Measurements from ENCODE around the gene SELENOS. TPM values are rescaled to one million over a fixed set of nuclear protein-coding genes. Genes with fewer than 3 reads are reported as not detected.

SELENOS gene
- total RNA-seq, 1 donor from 2014 or later: 42.1 TPM

DNA sequence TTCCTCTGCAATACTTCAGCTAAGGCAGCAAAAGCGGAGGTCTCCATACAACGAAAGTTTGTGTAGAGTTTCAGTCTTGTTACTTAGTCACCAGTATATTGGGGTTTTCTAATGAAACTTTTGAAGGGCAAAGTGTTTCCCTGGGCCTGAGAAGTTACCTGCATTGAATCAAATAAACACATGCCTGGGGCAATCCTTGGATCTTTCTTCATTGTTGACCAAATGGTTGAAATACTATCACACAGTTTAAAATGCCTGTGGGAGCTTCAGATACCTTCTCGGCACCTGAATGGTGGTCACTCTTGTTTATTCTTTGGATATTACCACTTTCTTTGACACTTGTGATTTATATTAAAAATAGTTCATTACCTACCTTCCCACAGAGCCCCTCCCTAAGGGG, 24.4 kb downstream of the SELENOS start:
- no peaks in the 10 kb centered on the region for H3K9me3 Mint-ChIP-seq
- peaks cover 10% of the 10 kb centered on the region for H3K27me3 Mint-ChIP-seq (ENCODE audit: low read depth)
- DNase-seq (ENCODE audit: low read depth, low spot score): no peak
- no peak overlapping the region for H3K27ac Mint-ChIP-seq (ENCODE audit: unreplicated experiment)
- TF ChIP-seq, protein P1, sequence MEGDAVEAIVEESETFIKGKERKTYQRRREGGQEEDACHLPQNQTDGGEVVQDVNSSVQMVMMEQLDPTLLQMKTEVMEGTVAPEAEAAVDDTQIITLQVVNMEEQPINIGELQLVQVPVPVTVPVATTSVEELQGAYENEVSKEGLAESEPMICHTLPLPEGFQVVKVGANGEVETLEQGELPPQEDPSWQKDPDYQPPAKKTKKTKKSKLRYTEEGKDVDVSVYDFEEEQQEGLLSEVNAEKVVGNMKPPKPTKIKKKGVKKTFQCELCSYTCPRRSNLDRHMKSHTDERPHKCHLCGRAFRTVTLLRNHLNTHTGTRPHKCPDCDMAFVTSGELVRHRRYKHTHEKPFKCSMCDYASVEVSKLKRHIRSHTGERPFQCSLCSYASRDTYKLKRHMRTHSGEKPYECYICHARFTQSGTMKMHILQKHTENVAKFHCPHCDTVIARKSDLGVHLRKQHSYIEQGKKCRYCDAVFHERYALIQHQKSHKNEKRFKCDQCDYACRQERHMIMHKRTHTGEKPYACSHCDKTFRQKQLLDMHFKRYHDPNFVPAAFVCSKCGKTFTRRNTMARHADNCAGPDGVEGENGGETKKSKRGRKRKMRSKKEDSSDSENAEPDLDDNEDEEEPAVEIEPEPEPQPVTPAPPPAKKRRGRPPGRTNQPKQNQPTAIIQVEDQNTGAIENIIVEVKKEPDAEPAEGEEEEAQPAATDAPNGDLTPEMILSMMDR (conservative IDR thresholded peaks at IDR 0.05): no peak
- H3K4me3 Mint-ChIP-seq: peak overlapping the region; percentile 95
- H3K36me3 Mint-ChIP-seq (ENCODE audit: low read depth): no peaks in the 10 kb centered on the region
- H3K4me1 Mint-ChIP-seq: peaks cover 54% of the 10 kb centered on the region

DNA sequence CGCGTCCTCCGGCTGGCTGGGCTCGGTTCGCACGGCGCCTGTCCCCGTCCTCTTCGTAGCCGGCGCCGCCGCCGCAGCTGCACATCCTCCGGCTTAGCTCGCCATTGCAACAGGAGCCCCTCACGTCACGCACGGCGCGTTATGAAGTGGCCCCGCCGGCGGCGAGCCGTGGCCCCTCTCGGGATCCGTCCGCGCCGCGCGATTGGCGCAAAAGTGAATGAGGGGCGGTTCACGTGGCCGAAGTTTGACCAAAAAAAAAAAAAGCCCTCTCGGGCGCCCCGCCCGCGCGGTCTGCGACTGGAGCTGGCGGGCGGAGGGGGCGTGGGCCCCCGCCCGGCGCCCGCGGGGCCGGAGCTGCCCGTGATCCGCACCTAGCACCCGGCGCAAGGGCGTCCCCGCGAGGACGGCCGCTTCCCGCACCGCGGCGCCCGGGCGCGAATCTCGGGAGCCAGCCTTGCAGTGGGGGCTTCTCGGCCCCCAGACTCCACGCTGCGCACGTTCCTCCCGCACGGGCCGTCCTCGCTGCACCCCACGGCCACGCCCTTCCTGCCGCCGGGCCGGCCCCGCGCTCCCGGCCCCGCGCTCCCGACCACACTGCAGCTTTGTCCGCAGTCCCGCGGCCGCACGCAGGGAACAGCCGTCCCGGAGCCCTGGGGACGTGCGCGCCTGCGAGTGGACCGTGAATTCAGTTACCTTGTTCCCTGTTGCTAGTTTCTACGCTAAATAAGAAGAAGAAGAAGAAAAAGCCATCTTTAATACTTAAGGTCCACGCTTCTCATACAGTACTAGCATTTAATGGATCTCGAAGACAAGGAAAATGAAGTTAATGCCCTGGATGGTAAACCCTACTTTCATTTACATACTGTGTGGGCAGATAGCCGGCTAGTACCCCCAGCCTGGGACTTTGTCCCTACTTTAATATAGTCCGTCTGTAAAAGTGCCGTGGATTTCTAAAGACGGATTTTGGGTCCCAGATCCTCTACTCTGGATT, 25.2 kb downstream of the SELENOS start, which contains the start of gene CHSY1:
CHSY1 (minus strand) TSS at position 219 of the 991 bp plus-strand sequence. CDS start 592 bp downstream, outside the sequence.
- Mint-ChIP-seq H3K27ac (ENCODE audit: unreplicated experiment) (peak within 1 kb of the TSS; percentile 79), H3K27me3 (ENCODE audit: low read depth) (peaks cover 10% of the 10 kb centered on the region), H3K9me3 (no peaks in the 10 kb centered on the region)

DNA sequence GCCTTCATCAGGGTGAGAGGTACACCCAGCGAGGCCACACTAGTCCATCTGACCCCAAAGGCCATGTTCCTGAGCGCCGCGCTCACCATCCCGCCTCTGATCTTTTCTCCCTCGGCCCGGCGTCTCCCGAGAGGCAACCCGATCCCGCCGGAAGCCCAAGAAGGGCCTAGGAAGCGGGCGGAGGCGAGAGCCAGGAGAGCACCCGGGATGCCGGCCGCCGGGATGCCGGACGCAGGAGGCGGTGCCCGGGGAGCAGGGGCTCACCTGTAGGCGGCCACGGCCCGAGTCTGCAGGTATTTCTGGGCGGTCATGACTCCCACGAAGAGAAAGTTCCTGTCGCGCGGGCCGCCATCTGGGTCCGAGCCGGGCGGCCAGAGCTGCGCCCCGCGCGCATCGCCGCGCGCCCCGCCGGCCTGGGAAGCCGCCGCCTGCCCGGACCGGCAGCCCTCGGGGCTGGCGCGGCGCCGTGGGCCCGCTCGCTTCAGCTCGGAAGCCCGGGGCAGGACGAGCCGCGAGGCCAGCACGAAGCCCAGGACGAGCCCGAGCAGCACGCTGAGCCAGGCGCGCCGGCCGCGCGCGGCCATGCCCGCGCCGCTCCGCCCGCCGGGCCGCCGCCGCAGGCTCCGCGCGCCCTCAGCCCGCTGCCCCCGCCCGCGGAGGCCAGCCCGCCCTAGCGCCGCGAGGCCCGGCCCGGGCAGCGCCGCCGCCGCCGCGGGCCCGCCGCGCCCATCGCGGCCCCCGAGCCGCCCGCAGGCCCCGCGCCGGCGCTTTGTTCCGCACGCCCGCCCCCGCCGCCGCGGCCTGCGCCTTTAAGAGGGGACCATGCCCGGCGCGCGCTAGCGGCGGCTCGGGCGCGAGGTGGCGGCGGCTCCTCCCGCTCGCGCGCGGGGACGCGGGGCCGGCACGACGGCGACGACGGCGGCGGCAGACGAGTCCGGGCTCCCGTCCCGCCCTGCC, 26.1 kb downstream of the SELENOS start:
- H3K27ac Mint-ChIP-seq (ENCODE audit: unreplicated experiment): peak overlapping the region; percentile 84
- TF ChIP-seq, protein P1 (conservative IDR thresholded peaks at IDR 0.05): peak; percentile 22
- peak; percentile 40 for DNase-seq (ENCODE audit: low read depth, low spot score)
- peak overlapping the region; percentile 98 for H3K4me3 Mint-ChIP-seq
- peaks cover 10% of the 10 kb centered on the region for H3K27me3 Mint-ChIP-seq (ENCODE audit: low read depth)
- peaks cover 63% of the 10 kb centered on the region for H3K4me1 Mint-ChIP-seq
- peaks cover 4% of the 10 kb centered on the region for H3K36me3 Mint-ChIP-seq (ENCODE audit: low read depth)
- H3K9me3 Mint-ChIP-seq: no peaks in the 10 kb centered on the region

More for the DNA sequence above, 25.2 kb downstream of the SELENOS start, which contains the start of gene CHSY1:
- peak; percentile 80 for DNase-seq (ENCODE audit: low read depth, low spot score)
- Mint-ChIP-seq H3K4me3 (peak within 1 kb of the TSS; percentile 98), H3K4me1 (peaks cover 60% of the 10 kb centered on the region), H3K36me3 (ENCODE audit: low read depth) (peaks cover 3% of the 10 kb centered on the region)
- TF ChIP-seq, protein P1 (conservative IDR thresholded peaks at IDR 0.05): no peak

DNA sequence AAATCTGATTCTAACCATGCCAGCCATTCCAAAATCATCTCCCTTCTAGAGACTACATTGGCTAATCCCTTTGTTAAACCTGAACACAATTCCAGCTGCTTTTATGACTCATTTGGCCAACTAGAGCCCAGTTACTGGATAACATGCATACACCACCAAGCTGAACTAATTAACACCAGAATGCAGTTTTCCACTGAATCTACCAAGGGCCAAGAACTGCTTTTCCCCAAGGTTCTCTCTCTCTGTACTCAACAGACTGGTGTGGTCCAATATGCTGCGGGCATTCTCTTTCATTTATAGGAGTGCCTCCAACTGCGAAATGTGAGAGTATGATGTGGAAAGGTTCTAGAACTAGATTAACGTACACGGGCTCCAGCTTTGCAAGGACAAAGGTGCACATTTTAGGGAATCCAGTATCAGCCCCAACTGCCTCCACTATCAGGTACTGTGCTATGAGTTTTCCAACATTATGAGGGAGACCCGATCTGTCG, 26.9 kb downstream of the SELENOS start:
- H3K4me3 Mint-ChIP-seq: peak overlapping the region; percentile 98
- H3K4me1 Mint-ChIP-seq: peaks cover 63% of the 10 kb centered on the region
- TF ChIP-seq, protein P1 (conservative IDR thresholded peaks at IDR 0.05): no peak
- DNase-seq (ENCODE audit: low read depth, low spot score): no peak
- H3K27ac Mint-ChIP-seq (ENCODE audit: unreplicated experiment): peak overlapping the region; percentile 84
- H3K36me3 Mint-ChIP-seq (ENCODE audit: low read depth): peaks cover 4% of the 10 kb centered on the region
- peaks cover 10% of the 10 kb centered on the region for H3K27me3 Mint-ChIP-seq (ENCODE audit: low read depth)
- no peaks in the 10 kb centered on the region for H3K9me3 Mint-ChIP-seq

DNA sequence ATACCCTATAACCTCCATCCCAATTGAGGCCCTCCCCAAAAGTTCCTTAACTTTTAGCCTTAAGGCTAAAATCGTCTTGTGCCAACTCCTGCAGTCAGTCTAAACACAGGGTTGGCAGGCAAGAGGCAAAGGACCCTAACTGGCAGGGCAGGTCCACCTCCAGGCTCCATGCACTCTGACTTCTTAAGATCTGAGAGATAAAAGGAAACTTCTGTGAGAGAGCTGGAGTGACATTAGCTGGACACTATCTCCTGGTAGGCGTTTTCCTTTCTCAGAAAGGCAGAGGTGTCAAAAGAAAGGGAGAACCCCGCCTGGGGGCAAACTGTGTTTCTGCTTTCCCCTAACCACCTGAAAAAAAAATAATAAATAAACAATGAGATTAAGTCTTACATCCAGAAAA, 29.0 kb downstream of the SELENOS start:
- TF ChIP-seq, protein P1 (conservative IDR thresholded peaks at IDR 0.05): no peak
- DNase-seq (ENCODE audit: low read depth, low spot score): no peak

More for the DNA sequence above, 29.0 kb downstream of the SELENOS start:
- H3K4me3 Mint-ChIP-seq: peak overlapping the region; percentile 82
- peaks cover 4% of the 10 kb centered on the region for H3K36me3 Mint-ChIP-seq (ENCODE audit: low read depth)
- peaks cover 10% of the 10 kb centered on the region for H3K27me3 Mint-ChIP-seq (ENCODE audit: low read depth)
- no peak overlapping the region for H3K27ac Mint-ChIP-seq (ENCODE audit: unreplicated experiment)
- peaks cover 76% of the 10 kb centered on the region for H3K4me1 Mint-ChIP-seq
- H3K9me3 Mint-ChIP-seq: no peaks in the 10 kb centered on the region

All from neural crest cell (in vitro differentiated cells).